Fibroblast of villous mesenchyme (primary cell): ENCODE measurements around the gene CDH4. TPM values are rescaled to one million over a fixed set of nuclear protein-coding genes. Genes with fewer than 3 reads are reported as not detected.

Experiments used
- DNase-seq: peaks from one replicate; pipeline ENCODE4 v3.0.0-alpha.2; 2010; ENCODE audit warnings: low read depth
- H3K4me3 ChIP-seq: 2 replicates; pipeline ENCODE4 v1.5.1; 2011; ENCODE audit warnings: low read depth, mild to moderate bottlenecking, low read length
- total RNA-seq: library from RNA; depleted of rRNA; stranded (reverse); fragments of >200 nt; gene quantifications from 2 replicates; pipeline ENCODE4 v1.2.3, GENCODE V29; 2012
- TF ChIP-seq, protein P1 (sequence below): IDR thresholded peaks from 2 replicates; pipeline ENCODE4 v1.5.1; 2012; ENCODE audit warnings: low read depth, mild to moderate bottlenecking, low read length; ENCODE audit not compliant: insufficient read depth

The CDH4 gene
- total RNA-seq, 1 donor: 1.7 TPM

DNA sequence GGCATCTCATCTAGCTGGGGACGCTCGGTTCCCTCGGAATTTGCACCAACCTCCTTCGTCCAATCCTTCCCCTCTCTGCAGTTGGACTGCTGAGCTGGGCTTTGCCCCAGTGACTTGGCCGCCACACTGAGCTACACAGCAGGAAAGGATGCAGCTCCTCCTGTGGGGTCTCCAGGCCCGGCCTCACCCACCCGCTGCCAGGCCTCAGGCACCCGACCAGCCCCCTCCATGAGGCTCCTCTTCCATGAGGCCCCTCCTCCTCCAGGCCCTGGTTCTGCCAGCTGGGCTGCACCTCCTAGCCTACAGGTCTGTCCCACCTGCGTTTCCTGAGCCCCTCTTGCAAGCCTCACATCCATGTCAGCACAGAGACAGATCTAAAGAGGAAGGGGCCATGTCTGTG lies 443.7 kb downstream of the CDH4 start:
- no peak for DNase-seq
- TF ChIP-seq, protein P1, sequence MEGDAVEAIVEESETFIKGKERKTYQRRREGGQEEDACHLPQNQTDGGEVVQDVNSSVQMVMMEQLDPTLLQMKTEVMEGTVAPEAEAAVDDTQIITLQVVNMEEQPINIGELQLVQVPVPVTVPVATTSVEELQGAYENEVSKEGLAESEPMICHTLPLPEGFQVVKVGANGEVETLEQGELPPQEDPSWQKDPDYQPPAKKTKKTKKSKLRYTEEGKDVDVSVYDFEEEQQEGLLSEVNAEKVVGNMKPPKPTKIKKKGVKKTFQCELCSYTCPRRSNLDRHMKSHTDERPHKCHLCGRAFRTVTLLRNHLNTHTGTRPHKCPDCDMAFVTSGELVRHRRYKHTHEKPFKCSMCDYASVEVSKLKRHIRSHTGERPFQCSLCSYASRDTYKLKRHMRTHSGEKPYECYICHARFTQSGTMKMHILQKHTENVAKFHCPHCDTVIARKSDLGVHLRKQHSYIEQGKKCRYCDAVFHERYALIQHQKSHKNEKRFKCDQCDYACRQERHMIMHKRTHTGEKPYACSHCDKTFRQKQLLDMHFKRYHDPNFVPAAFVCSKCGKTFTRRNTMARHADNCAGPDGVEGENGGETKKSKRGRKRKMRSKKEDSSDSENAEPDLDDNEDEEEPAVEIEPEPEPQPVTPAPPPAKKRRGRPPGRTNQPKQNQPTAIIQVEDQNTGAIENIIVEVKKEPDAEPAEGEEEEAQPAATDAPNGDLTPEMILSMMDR: no peak
- H3K4me3 ChIP-seq: no peak overlapping the region

DNA sequence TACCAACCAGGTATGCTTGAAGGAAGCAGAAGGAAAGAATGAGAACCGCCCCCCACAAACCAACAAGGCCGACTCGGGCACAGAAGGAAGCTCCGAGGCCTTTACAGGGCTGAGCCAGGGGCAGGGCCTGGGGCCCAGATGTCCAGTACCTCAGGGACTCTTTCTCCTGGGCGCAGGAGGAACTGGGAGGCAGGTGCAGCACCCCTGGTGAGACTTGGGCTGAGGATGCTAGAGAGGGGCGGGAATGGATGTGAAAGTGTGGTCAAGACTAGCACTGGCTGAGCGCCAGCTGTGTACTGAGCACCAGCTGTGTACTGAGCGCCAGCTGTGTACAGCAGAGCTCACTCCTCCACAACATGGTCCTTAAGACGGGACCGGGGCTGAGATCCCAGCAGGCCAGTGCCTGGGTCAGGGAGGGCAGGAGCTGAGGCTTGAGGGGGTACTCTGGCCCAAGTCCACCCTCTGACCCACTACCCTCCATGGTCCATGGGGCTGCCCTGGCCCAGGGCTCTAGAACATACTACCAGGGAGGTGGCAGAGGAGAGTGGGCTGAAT lies 444.2 kb downstream of the CDH4 start:
- TF ChIP-seq, protein P1: no peak
- DNase-seq: no peak
- H3K4me3 ChIP-seq: no peak overlapping the region

DNA sequence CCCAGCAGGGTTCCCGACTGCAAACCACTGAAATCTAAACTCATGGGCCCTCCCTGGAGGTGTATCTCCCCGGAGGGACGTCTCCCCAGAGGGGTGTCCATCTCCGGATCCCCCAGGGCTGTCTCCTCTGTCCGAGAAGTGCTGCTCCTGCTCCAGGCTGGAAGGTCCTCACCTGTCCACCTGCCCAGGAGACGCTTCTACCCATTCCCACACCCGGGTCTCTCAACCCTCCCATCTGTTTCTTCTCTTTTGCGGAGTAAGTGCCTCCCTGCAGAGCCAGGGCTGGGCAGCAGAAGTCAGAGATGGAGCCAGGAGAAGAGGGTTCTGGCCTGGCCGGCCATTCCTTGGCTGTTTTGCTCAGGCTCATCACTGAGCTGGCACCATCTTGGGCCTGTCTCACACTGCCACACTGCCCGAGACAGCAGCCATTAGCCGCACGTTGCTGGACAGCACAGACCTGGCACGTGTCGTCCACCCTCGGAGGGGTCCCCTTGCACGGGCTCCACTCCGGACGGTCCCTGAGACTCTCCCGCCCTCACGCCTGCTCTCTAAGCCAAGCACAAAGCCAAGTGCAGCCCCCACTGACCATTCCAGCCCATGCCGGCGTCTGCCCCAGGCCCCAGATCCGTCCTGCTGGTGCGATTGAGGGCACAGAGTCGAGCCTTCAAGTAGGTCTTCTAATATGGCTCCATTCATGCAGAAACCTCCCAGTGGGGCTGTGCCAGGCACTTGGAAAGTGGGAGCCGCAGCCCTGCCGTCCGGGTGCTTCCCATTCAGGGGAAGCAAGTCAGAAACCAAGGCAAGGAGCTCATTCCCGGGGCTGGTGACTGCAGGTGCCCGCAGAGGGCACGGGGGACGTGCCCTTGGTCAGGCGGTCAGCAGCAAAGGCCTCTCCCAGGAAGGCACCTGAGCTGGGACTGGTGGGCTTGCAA lies 445.9 kb downstream of the CDH4 start:
- no peak for DNase-seq
- H3K4me3 ChIP-seq: no peak overlapping the region
- TF ChIP-seq, protein P1: no peak

DNA sequence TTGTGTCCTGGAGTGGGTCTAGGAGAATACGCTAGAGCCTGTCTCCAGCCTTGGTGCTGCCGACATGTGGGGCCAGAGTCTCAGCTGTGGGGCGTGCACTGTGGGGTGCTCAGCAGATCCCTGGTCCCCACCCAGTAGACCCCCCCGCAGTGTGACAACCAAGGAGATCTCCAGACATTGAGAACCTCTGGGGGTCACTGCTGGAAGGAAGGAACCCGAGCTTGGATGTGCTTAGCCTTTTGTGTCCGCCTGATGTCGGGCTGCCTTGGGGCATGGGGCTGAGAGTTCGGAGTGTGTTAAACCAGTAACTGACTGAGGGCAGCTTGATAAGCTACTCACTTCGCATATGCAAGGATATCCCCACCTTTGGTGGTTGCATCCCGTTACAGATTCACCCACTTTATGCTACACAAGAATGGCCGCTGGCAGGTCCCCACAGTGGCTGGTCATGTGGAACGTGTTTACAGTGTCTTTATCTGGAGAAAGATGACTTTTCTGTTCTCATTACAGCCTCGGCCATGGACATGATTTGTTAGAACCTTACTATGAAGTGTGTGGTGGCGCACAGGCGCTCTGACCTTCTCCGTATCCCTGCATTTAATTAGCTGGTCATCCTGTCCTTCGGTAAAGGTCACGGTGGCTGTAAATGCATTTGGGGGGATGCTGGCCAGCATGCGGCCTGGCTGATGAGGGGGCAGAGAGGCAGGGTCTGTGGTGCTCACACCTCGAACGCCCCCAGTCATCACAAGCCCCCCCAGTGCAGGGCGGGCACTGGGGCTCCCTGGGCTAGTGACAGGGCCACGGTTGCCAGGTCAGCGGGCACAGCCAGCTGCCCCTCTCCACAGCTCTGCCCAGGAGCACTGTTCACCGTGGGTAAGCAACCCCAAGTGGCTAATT lies 446.8 kb downstream of the CDH4 start:
- TF ChIP-seq, protein P1: no peak
- no peak for DNase-seq

DNA sequence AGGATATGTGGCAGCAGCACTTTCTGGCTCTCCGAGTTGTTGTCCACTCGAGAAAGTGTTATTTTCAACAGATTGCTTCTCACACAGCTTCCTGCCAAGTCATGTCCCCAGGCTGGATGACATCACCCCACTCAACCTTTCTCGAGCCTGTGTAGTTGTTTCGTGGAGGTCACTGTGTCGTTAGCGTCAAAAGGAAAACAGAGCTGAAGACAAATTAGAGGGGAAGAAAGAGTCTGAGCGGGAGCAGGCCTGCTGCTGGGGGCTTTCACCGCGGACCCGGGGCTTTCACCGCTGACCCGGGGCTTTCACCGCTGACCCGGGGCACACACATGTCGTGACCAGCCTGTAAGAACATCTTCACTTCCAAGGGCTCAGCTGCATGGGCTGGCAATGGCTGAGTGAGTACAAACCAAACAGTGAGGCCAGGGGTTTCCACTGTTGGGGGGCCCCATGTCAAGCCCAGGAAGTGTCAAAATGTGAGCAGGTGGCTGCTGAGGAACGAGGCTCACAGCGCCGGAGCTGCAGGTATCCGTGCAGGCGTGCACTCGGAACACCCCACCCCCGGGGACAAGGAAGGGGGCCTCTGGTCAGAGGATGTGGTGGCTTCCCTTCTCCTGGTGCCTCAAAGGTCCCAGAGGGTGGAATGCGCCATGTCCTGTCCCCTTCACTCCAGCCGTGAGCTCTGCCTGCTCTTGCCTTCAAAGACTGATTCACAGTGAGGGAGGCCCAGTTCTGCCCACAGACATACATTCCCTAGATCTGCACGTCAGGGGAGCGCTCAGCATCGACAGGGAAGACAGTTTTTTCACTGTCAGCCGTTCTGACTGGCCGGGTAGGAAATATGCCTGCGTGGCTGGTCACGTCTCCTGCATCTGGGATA lies 447.7 kb downstream of the CDH4 start:
- TF ChIP-seq, protein P1: no peak
- DNase-seq: peak; percentile 3
- H3K4me3 ChIP-seq: no peak overlapping the region

More for the DNA sequence above, 446.8 kb downstream of the CDH4 start:
- H3K4me3 ChIP-seq: no peak overlapping the region
